Transverse colon (tissue), 4 donors: ENCODE data around the gene MTMR12.

Experiments
- POLR2AphosphoS5 ChIP-seq, 3 donors: sonication (generic); formaldehyde crosslinking; IDR thresholded peaks; one replicate each; pipeline ENCODE4 v1.6.1; 2016; ENCODE audit warnings: antibody characterized with exemption in 3 of 3
- TF ChIP-seq, protein P1 (sequence below), 5 experiments: fragments of 200-600 bp in 3 of 5; fragments of 450-650 bp in 2 of 5; sonication (generic) in 3 of 5; IDR thresholded peaks; 1 replicate in 2 of 5; 2 replicates in 3 of 5; pipeline ENCODE4 v1.5.1; 2016 to 2017; ENCODE audit warnings: antibody characterized with exemption in 5 of 5, inconsistent platforms in 3 of 5, mild to moderate bottlenecking in 2 of 5, moderate library complexity in 1 of 5

DNA sequence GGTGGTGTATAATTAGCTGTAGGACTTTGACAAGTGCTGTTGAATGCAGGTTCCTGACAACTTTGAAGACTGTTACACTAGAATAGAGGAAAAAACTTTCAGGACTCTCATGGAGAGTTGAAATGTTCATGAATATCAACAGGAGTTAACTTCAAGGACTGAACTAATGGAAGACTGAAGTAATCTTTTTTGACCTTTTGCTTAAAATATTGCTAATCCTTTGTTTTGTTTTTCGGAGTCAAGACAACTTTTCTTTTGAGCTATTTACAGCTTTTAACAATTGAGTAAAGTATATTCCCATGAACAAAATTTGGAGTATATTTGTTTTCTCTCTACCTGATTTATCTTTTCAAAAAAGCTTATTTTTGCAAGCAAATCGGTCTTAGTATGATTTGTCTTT is 34.1 kb upstream of the MTMR12 start:
- TF ChIP-seq, protein P1, sequence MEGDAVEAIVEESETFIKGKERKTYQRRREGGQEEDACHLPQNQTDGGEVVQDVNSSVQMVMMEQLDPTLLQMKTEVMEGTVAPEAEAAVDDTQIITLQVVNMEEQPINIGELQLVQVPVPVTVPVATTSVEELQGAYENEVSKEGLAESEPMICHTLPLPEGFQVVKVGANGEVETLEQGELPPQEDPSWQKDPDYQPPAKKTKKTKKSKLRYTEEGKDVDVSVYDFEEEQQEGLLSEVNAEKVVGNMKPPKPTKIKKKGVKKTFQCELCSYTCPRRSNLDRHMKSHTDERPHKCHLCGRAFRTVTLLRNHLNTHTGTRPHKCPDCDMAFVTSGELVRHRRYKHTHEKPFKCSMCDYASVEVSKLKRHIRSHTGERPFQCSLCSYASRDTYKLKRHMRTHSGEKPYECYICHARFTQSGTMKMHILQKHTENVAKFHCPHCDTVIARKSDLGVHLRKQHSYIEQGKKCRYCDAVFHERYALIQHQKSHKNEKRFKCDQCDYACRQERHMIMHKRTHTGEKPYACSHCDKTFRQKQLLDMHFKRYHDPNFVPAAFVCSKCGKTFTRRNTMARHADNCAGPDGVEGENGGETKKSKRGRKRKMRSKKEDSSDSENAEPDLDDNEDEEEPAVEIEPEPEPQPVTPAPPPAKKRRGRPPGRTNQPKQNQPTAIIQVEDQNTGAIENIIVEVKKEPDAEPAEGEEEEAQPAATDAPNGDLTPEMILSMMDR (IDR thresholded peaks at IDR 0.05): no peak
- TF ChIP-seq POLR2AphosphoS5 (IDR thresholded peaks at IDR 0.05): no peak
